H1 (cell line): Measurements from ENCODE around the gene MIPOL1. TPM values are rescaled to one million over a fixed set of nuclear protein-coding genes. Genes with fewer than 3 reads are reported as not detected.

Experiments used
- CTCF ChIA-PET: fragments of 300-600 bp; sonication (Branson Sonifier 250); formaldehyde crosslinking; loops from one replicate; lab custom pipeline; 2021; ENCODE audit not compliant: partially characterized antibody; lab: Charles Lee
- POLR2A ChIA-PET: fragments of 300-600 bp; sonication (Branson Sonifier 250); formaldehyde crosslinking; loops from one replicate; lab custom pipeline; 2021; ENCODE audit warnings: inconsistent platforms; ENCODE audit not compliant: partially characterized antibody; lab: Charles Lee
- DNase-seq, 2 experiments: peaks; one replicate each; pipeline versions ENCODE4 v3.0.0 to v3.0.0-alpha.2; 2010 to 2022; ENCODE audit warnings: low spot score in 2 of 2, low read depth in 1 of 2, mixed read lengths in 1 of 2
- FAIRE-seq: peaks from 2 replicates; lab custom pipeline; 2011; peaks lifted over from hg19 to GRCh38; lab: Jason Lieb, UNC
- H2AFZ ChIP-seq: 2 replicates; pipeline ENCODE4 v1.8.1; 2012; ENCODE audit warnings: low read length, inconsistent platforms
- H2AK5ac ChIP-seq: 2 replicates; pipeline ENCODE4 v1.6.1; 2013; ENCODE audit warnings: low read depth, low read length
- H2BK120ac ChIP-seq: replicated peaks from 2 replicates; pipeline ENCODE3; 2013; ENCODE audit warnings: low read depth, low read length, inconsistent platforms
- H2BK12ac ChIP-seq: 2 replicates; pipeline ENCODE4 v1.6.1; 2013; ENCODE audit warnings: low read depth, low read length
- H2BK15ac ChIP-seq: 2 replicates; pipeline ENCODE4 v1.6.1; 2013; ENCODE audit warnings: low read length
- H2BK20ac ChIP-seq: 2 replicates; pipeline ENCODE4 v1.6.1; 2013; ENCODE audit warnings: low read length
- H2BK5ac ChIP-seq: 2 replicates; pipeline ENCODE4 v1.6.1; 2013; ENCODE audit warnings: low read depth, low read length
- H3K14ac ChIP-seq: 2 replicates; pipeline ENCODE4 v1.6.1; 2013; ENCODE audit warnings: inconsistent platforms; ENCODE audit not compliant: insufficient read length
- H3K18ac ChIP-seq: 2 replicates; pipeline ENCODE4 v1.6.1; 2013; ENCODE audit warnings: low read length; ENCODE audit errors: extremely low read depth
- H3K23ac ChIP-seq: 2 replicates; pipeline ENCODE4 v1.6.1; 2013; ENCODE audit warnings: inconsistent platforms; ENCODE audit not compliant: insufficient read length
- H3K23me2 ChIP-seq: 2 replicates; pipeline ENCODE4 v1.6.1; 2013; ENCODE audit warnings: low read depth, low read length
- H3K27ac ChIP-seq: 2 replicates; pipeline ENCODE4 v1.6.1; 2011; ENCODE audit warnings: low read depth, low read length, inconsistent platforms
- H3K27me3 ChIP-seq, 4 experiments: replicated peaks in 1 of 4; 1 replicate in 1 of 4; 2 replicates in 3 of 4; pipeline versions ENCODE4 v1.6.1 to v1.8.1; 2011 to 2013; ENCODE audit warnings: low read length in 3 of 4, mild to moderate bottlenecking in 3 of 4, inconsistent platforms in 2 of 4, mixed read lengths in 2 of 4, moderate library complexity in 1 of 4; ENCODE audit not compliant: control insufficient read depth in 3 of 4, insufficient read depth in 3 of 4; ENCODE audit errors: extremely low read depth in 1 of 4
- H3K36me3 ChIP-seq, 4 experiments: 2 replicates each; pipeline versions ENCODE4 v1.6.1 to v1.8.1; 2011 to 2013; ENCODE audit warnings: mild to moderate bottlenecking in 4 of 4, low read length in 3 of 4, moderate library complexity in 2 of 4, control low read depth in 1 of 4, inconsistent platforms in 1 of 4; ENCODE audit not compliant: insufficient read depth in 4 of 4, control insufficient read depth in 2 of 4
- H3K4ac ChIP-seq: replicated peaks from 2 replicates; pipeline ENCODE3; 2013; ENCODE audit warnings: low read length, low read depth, mixed read lengths, inconsistent platforms; ENCODE audit not compliant: insufficient read length
- H3K4me1 ChIP-seq, 4 experiments: replicated peaks in 1 of 4; 1 replicate in 1 of 4; 2 replicates in 3 of 4; pipeline versions ENCODE4 v1.6.1 to v1.8.1; 2011 to 2013; ENCODE audit warnings: low read length in 3 of 4, inconsistent platforms in 2 of 4, mixed read lengths in 1 of 4; ENCODE audit not compliant: insufficient read depth in 4 of 4, control insufficient read depth in 3 of 4
- H3K4me2 ChIP-seq, 2 experiments: 2 replicates each; pipeline versions ENCODE4 v1.6.1 to v1.8.1; 2011 to 2013; ENCODE audit warnings: low read depth in 2 of 2, low read length in 2 of 2, control low read depth in 1 of 2, inconsistent platforms in 1 of 2, mild to moderate bottlenecking in 1 of 2; ENCODE audit not compliant: insufficient read depth in 1 of 2
- H3K4me3 ChIP-seq, 4 experiments: fragments of 200-600, 300-600 bp in 1 of 4; sonication (generic), shearing (Covaris generic), sonication (Bioruptor Twin) in 1 of 4; 2 replicates each; pipeline versions ENCODE4 v1.5.1 to v1.8.1; 2011 to 2016; ENCODE audit warnings: low read length in 4 of 4, low read depth in 3 of 4, control low read depth in 2 of 4, inconsistent platforms in 2 of 4, mild to moderate bottlenecking in 2 of 4, mixed read lengths in 1 of 4, moderate library complexity in 1 of 4; ENCODE audit not compliant: insufficient read depth in 2 of 4; ENCODE audit errors: extremely low read depth in 1 of 4
- H3K56ac ChIP-seq: replicated peaks from 2 replicates; pipeline ENCODE3; 2013; ENCODE audit warnings: low read depth, mild to moderate bottlenecking, mixed read lengths, low read length, inconsistent platforms; ENCODE audit not compliant: insufficient read length
- H3K79me1 ChIP-seq: 2 replicates; pipeline ENCODE4 v1.6.1; 2013; ENCODE audit warnings: low read depth, low read length, control low read depth
- H3K79me2 ChIP-seq, 2 experiments: 2 replicates each; pipeline versions ENCODE4 v1.6.1 to v1.8.1; 2012 to 2013; ENCODE audit warnings: low read length in 2 of 2, mild to moderate bottlenecking in 2 of 2, inconsistent platforms in 1 of 2; ENCODE audit not compliant: insufficient read depth in 2 of 2, control insufficient read depth in 1 of 2
- H3K9ac ChIP-seq, 4 experiments: replicated peaks in 1 of 4; 1 replicate in 1 of 4; 2 replicates in 3 of 4; pipeline versions ENCODE4 v1.6.1 to v1.8.1; 2011 to 2013; ENCODE audit warnings: low read depth in 3 of 4, low read length in 3 of 4, control low read depth in 2 of 4, mild to moderate bottlenecking in 2 of 4, moderate library complexity in 2 of 4, inconsistent platforms in 1 of 4; ENCODE audit errors: extremely low read depth in 1 of 4
- H3K9me3 ChIP-seq, 2 experiments: 2 replicates each; pipeline versions ENCODE4 v1.6.1 to v1.8.1; 2012 to 2013; ENCODE audit warnings: mild to moderate bottlenecking in 2 of 2, moderate library complexity in 2 of 2, control low read depth in 1 of 2, inconsistent platforms in 1 of 2, low read depth in 1 of 2, low read length in 1 of 2, mixed read lengths in 1 of 2; ENCODE audit not compliant: insufficient read depth in 2 of 2
- H4K20me1 ChIP-seq, 2 experiments: replicated peaks in 1 of 2; 2 replicates each; pipeline versions ENCODE3 to v1.8.1; 2011 to 2013; ENCODE audit warnings: inconsistent platforms in 2 of 2, low read length in 2 of 2, mild to moderate bottlenecking in 1 of 2; ENCODE audit not compliant: insufficient read depth in 2 of 2, control insufficient read depth in 1 of 2
- H4K5ac ChIP-seq: 2 replicates; pipeline ENCODE4 v1.6.1; 2013; ENCODE audit warnings: low read length, low read depth, mixed read lengths, inconsistent platforms; ENCODE audit not compliant: insufficient read length
- H4K8ac ChIP-seq: 2 replicates; pipeline ENCODE4 v1.8.0; 2013; ENCODE audit warnings: mild to moderate bottlenecking, moderate library complexity, low read length, inconsistent platforms; ENCODE audit not compliant: insufficient read depth; ENCODE audit errors: extremely low read depth
- H4K91ac ChIP-seq: replicated peaks from 2 replicates; pipeline ENCODE3; 2013; ENCODE audit warnings: low read length, mixed read lengths, inconsistent platforms; ENCODE audit not compliant: insufficient read length
- POLR2A ChIP-seq, 2 experiments: IDR thresholded peaks; 1 replicate in 1 of 2; 2 replicates in 1 of 2; pipeline ENCODE4 v1.6.1; 2011; ENCODE audit warnings: low read depth in 2 of 2, low read length in 2 of 2, mild to moderate bottlenecking in 2 of 2; ENCODE audit errors: control extremely low read depth in 1 of 2
- RXRA ChIP-seq: IDR thresholded peaks from 2 replicates; pipeline ENCODE4 v1.6.1; 2011; ENCODE audit warnings: low read depth, mild to moderate bottlenecking, low read length, moderate library complexity; ENCODE audit not compliant: insufficient read depth
- TAF1 ChIP-seq: IDR thresholded peaks from 2 replicates; pipeline ENCODE4 v1.6.1; 2011; ENCODE audit warnings: mild to moderate bottlenecking, low read depth, low read length
- WGBS, 2 experiments: shearing (Covaris generic) in 1 of 2; methylation state at CpG; one replicate each; pipeline versions ENCODE4 v1.1.6 to v1.1.7; 2013 to 2015; ENCODE audit warnings: low lambda C conversion rate in 2 of 2, mixed read lengths in 2 of 2, inconsistent platforms in 1 of 2, low coverage in 1 of 2, missing lambda C conversion rate in 1 of 2; ENCODE audit not compliant: insufficient replicate concordance in 2 of 2, insufficient coverage in 1 of 2, insufficient read length in 1 of 2; ENCODE audit errors: extremely low coverage in 1 of 2, missing lambda C conversion rate in 1 of 2; 5-methylcytosine and 5-hydroxymethylcytosine counted together
- polyA plus RNA-seq, 7 experiments: library from polyadenylated mRNA; depleted of rRNA in 3 of 7; stranded (reverse) in 5 of 7; unstranded in 2 of 7; fragments of >200 nt in 5 of 7; fragments of 200-250 nt in 2 of 7; gene quantifications; 1 replicate in 5 of 7; 2 replicates in 1 of 7; 4 replicates in 1 of 7; pipeline versions ENCODE4 v1.2.1 to v1.2.3, GENCODE V29; 2011 to 2013; ENCODE audit warnings: missing spikeins in 2 of 7, mixed read lengths in 2 of 7
- total RNA-seq: library from RNA; stranded (reverse); fragmentation: NEBNext Ultra II Directional; extraction: Animal tissue kit (Norgen Biotek cat#: 25700); gene quantifications from 2 replicates; pipeline ENCODE4 v1.2.1, GENCODE V29; 2021

Gene MIPOL1
- total and polyA plus RNA-seq, 2 of the 8 experiments (the other 6 are each of a cell fraction or from before 2014, with no cell fraction given), result 2.8 to 23.9 TPM

- WGBS, 2 experiments, result 84% methylated on average over 4 of the region's 4 CpGs; no CpG with 5 or more reads in 1 of the 2 experiments
- no peak overlapping the region for H3K9ac ChIP-seq
- peak overlapping the region; percentile 34 for H3K18ac ChIP-seq
- H3K79me1 ChIP-seq, result no peaks in the 10 kb centered on the region
- FAIRE-seq (peak; percentile 19), DNase-seq (no peak)
- ChIA-PET POLR2A (interaction anchor here (0.6 to 2.0 kb wide), 9 partner anchors 9 to 281 kb away, joined by 3 to 10 read pairs (median 4); partner anchors contain the start of gene MIPOL1), CTCF (interaction anchor here (0.7 to 3.5 kb wide), 4 partner anchors 19 to 848 kb away, joined by 3 to 15 read pairs (median 4); no protein-coding TSS in a partner anchor)
- peak overlapping the region; percentile 63 for H4K91ac ChIP-seq
- H3K23me2 ChIP-seq, result peaks cover 3% of the 10 kb centered on the region
- H2BK5ac ChIP-seq, result peak overlapping the region; percentile 75; the same call in 1 of the 2 replicates
- no peak overlapping the region for H4K8ac ChIP-seq
- peaks cover 0 to 7% of the 10 kb centered on the region in 2 experiments; a peak in 2 of 4 replicates for H3K79me2 ChIP-seq
- H2AFZ ChIP-seq, result no peak overlapping the region
- peak overlapping the region; percentile 74 for H2BK20ac ChIP-seq
- peak overlapping the region; percentile 13; the same call in 1 of the 2 replicates for H3K27ac ChIP-seq
- H3K23ac ChIP-seq, result no peak overlapping the region
- peak overlapping the region; percentile 89 for H2BK12ac ChIP-seq
- TF ChIP-seq POLR2A (IDR thresholded peaks at IDR 0.05; ENCODE audit: control extremely low read depth in 1 of 2, low read depth in 2 of 2, low read length in 2 of 2) (0 out of 3 replicates have a peak, but pooled peaks of 1 of the 2 experiments have one; percentile 26), TAF1 (0 out of 2 replicates have a peak, but pooled peaks have one; percentile 19), RXRA (no peak)
- peak overlapping the region; percentile 62 for H2BK120ac ChIP-seq
- no peaks in the 10 kb centered on the region for H4K20me1 ChIP-seq
- H3K14ac ChIP-seq, result no peak overlapping the region
- no peak overlapping the region for H3K4ac ChIP-seq
- peak overlapping the region; percentile 83; the same call in 1 of the 2 replicates for H2BK15ac ChIP-seq
- peak overlapping the region; percentile 4 to 44; a peak in 3 of 4 replicates for H3K4me2 ChIP-seq
- peaks cover 4 to 21% (median 14%) of the 10 kb centered on the region in 4 experiments; a peak in 5 of 7 replicates for H3K4me1 ChIP-seq
- H3K9me3 ChIP-seq, result no peaks in the 10 kb centered on the region
- no peak overlapping the region for H3K56ac ChIP-seq
- peak overlapping the region; percentile 70 for H2AK5ac ChIP-seq
- no peak overlapping the region for H4K5ac ChIP-seq
- H3K4me3 ChIP-seq, result peak overlapping the region in 1 of 4 experiments; percentile 34; a peak in 1 of 8 replicates
- no peaks in the 10 kb centered on the region for H3K27me3 ChIP-seq
- H3K36me3 ChIP-seq, result no peaks in the 10 kb centered on the region; a peak in 1 of 8 replicates
Observed at GRCh38 chr14:37168721-37169120, 29.0 kb upstream of the MIPOL1 start.
